Ovary (tissue), 9 donors: ENCODE data around the gene C5orf24. TPM values are rescaled to one million over a fixed set of nuclear protein-coding genes. Genes with fewer than 3 reads are reported as not detected.

Source experiments
- DNase-seq, 5 donors: peaks; one replicate each; pipeline ENCODE4 v3.0.0-alpha.2; 2019 to 2020
- H3K27ac ChIP-seq, 2 donors: fragments of 200-600 bp; one replicate each; pipeline versions ENCODE4 v1.5.1 to v1.8.0; 2019 to 2022
- H3K27me3 ChIP-seq: fragments of 200-600 bp; one replicate; pipeline ENCODE4 v1.8.0; 2022
- H3K36me3 ChIP-seq: fragments of 200-600 bp; sonication (generic); one replicate; pipeline ENCODE4 v1.5.1; 2019
- H3K4me1 ChIP-seq: one replicate; pipeline ENCODE4 v1.8.1; 2013; ENCODE audit warnings: mild to moderate bottlenecking, moderate library complexity; ENCODE audit not compliant: insufficient read depth
- H3K4me3 ChIP-seq: fragments of 200-600 bp; sonication (generic); one replicate; pipeline ENCODE4 v1.5.1; 2017
- H3K9me3 ChIP-seq, 2 donors: fragments of 200-600 bp in 1 of 2; sonication (generic) in 1 of 2; one replicate each; pipeline versions ENCODE4 v1.5.1 to v1.8.1; 2013 to 2019; ENCODE audit warnings: mild to moderate bottlenecking in 1 of 2, moderate library complexity in 1 of 2
- EP300 ChIP-seq: sonication (generic); formaldehyde crosslinking; IDR thresholded peaks from one replicate; pipeline ENCODE4 v1.6.1; 2017; ENCODE audit warnings: antibody characterized with exemption
- POLR2A ChIP-seq: fragments of 450-650 bp; IDR thresholded peaks from one replicate; pipeline ENCODE4 v1.6.1; 2017; ENCODE audit warnings: antibody characterized with exemption, mild to moderate bottlenecking, moderate library complexity
- WGBS, 3 donors: extraction: QIAGEN DNeasy Blood & Tissue Kit in 1 of 3; methylation state at CpG; one replicate each; pipeline versions ENCODE4 v1.1.5 to v1.1.7; 2013 to 2017; 5-methylcytosine and 5-hydroxymethylcytosine counted together
- intact Hi-C, 4 donors: fragments of 100-400 bp; cut with DNase I; formaldehyde crosslinking; loops; one replicate each; pipeline versions ENCODE4 v1.11.0 to v1.15.1; 2022 to 2023
- polyA plus RNA-seq, 2 donors: library from polyadenylated mRNA; stranded (reverse); fragments of 200-250 nt in 1 of 2; fragments of 350-450 nt in 1 of 2; fragmentation: Illumina TruSeq in 1 of 2; extraction: RNeasy Lipid Tissue Mini Kit (QIAGEN cat#74804) in 1 of 2; gene quantifications; one replicate each; pipeline ENCODE4 v1.2.3, GENCODE V29; 2013 to 2014
- total RNA-seq, 7 donors: library from RNA; depleted of rRNA in 2 of 7; stranded (reverse); fragments of >200 nt in 2 of 7; fragmentation: NEBNext Ultra II Directional in 3 of 7; extraction: Animal tissue kit (Norgen Biotek cat#: 25700) in 3 of 7; gene quantifications; one replicate each; pipeline versions ENCODE4 v1.1.0 to v1.2.4, GENCODE V29; 2016 to 2023
- TF ChIP-seq, protein P1 (sequence below), 3 donors: fragments of 450-650 bp in 2 of 3; fragments of 200-600 bp in 1 of 3; IDR thresholded peaks; one replicate each; pipeline versions ENCODE4 v1.5.1 to v1.8.0; 2016 to 2022; ENCODE audit warnings: antibody characterized with exemption in 3 of 3, mild to moderate bottlenecking in 1 of 3
- donor health status: DM: no; HTN: no; CAD: no; lungs with moderate emphysema.
- donor health status: DM: no; HTN: no; CAD: no.
- donor health status: Bipolar disorder and iron deficiency.
- donor health status: DM: yes; HTN: yes; CAD: no.
- donor health status: DM: no; HTN: no; CAD: no.
- donor health status: DM: yes; HTN: yes; CAD: no.

The C5orf24 gene
- total and polyA plus RNA-seq, 9 donors: 20.0 to 46.8 (median 36.3) TPM

DNA sequence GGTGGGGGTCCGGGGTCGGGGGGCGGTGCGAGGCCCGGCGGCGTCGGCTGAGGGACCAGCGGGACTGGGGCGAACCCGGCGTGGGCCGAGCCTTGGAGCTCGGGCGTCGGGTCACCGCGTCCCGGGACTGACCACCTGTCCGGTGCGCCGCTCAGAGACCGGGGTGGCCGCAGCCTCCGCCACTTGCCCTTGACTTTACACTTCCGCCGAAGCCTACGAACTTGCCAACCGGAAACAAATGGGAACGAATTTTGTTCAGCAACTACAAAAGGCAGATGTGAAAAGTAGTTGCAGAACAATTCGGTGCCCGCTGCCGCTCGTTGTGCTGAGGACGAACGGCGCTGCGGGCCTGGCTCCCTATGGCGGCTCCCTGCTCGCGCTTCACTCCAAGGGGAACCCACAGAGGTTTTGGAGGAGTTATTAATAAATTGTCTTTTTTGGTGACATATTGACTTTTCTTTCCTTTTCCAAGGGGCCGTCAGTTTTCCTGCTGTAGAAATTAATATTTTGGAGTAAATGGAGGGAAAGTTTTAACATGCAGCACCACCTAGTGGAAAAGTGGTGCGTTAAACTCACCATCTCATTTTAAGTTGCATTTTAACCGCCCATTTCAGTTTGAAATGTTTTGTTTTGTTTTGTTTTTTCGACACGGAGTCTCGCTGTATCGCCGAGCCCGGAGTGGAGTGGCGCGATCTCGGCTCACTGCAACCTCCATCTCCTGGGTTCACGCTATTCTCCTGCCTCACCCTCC is 59.7 kb downstream of the C5orf24 start:
- Histone ChIP-seq H3K9me3 (no peaks in the 10 kb centered on the region), H3K27ac (peak overlapping the region; percentile 91 to 100), H3K4me3 (peak overlapping the region; percentile 92), H3K27me3 (no peaks in the 10 kb centered on the region), H3K4me1 (peaks cover 2% of the 10 kb centered on the region), H3K36me3 (no peaks in the 10 kb centered on the region)
- TF ChIP-seq POLR2A: no peak
- TF ChIP-seq, protein P1, sequence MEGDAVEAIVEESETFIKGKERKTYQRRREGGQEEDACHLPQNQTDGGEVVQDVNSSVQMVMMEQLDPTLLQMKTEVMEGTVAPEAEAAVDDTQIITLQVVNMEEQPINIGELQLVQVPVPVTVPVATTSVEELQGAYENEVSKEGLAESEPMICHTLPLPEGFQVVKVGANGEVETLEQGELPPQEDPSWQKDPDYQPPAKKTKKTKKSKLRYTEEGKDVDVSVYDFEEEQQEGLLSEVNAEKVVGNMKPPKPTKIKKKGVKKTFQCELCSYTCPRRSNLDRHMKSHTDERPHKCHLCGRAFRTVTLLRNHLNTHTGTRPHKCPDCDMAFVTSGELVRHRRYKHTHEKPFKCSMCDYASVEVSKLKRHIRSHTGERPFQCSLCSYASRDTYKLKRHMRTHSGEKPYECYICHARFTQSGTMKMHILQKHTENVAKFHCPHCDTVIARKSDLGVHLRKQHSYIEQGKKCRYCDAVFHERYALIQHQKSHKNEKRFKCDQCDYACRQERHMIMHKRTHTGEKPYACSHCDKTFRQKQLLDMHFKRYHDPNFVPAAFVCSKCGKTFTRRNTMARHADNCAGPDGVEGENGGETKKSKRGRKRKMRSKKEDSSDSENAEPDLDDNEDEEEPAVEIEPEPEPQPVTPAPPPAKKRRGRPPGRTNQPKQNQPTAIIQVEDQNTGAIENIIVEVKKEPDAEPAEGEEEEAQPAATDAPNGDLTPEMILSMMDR (IDR thresholded peaks at IDR 0.05): peak; percentile 60 to 72 (median 65)
- WGBS, 3 donors: 0 to 1% (median 0%) methylated on average over 32 to 54 of the region's 54 CpGs
- peak in 4 of 5 donors; percentile 26 to 65 (median 47) for DNase-seq
- intact Hi-C loops: loop anchor here in 2 of 4 donors (2.0 to 10.0 kb wide), 3 partner anchors 59 to 163 kb away; no protein-coding TSS in a partner anchor

DNA sequence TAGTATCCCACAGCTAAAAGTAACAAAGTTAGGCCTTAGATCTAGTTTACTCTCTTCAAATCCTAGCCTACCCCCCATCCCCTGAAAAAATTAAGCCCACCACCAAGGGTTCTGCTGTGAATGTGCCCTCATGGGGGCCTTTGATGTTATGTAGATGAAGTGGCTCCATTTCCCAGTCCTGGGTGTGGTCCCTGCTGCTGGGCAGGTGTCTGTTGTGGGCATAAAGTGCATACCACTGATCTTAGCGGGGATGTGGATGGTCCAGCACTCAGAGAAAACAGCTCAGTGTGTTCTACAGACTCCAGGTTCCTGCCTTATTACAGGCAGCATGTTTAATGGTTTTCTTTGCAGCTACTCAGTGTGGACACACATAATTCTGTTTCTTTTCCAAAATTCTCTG is 61.0 kb downstream of the C5orf24 start:
- intact Hi-C loops: loop anchor here in 2 of 4 donors (5.0 to 10.0 kb wide), 2 partner anchors 162 to 165 kb away; no protein-coding TSS in a partner anchor
- TF ChIP-seq, protein P1 (IDR thresholded peaks at IDR 0.05): no peak
- TF ChIP-seq POLR2A (no peak), EP300 (no peak)
- DNase-seq: no peak
- Histone ChIP-seq H3K27ac (no peak overlapping the region), H3K4me1 (peaks cover 2% of the 10 kb centered on the region), H3K27me3 (no peaks in the 10 kb centered on the region), H3K4me3 (no peak overlapping the region), H3K9me3 (no peaks in the 10 kb centered on the region), H3K36me3 (no peaks in the 10 kb centered on the region)
- WGBS, 3 donors: 83 to 96% (median 91%) methylated on average over 1 of the region's 1 CpG

Other genes with a start within 250 kb of the C5orf24 start
- 10 to 100 TPM; 19.0 to 56.3 (median 41.8) TPM for gene SAR1B, start 213.1 kb upstream of the C5orf24 start, total RNA-seq
- 10 to 100 TPM; 10.5 to 31.3 TPM for gene SAR1B, start 213.1 kb upstream of the C5orf24 start, polyA plus RNA-seq
- gene SEC24A, start 197.2 kb upstream of the C5orf24 start, total RNA-seq: 10 to 100 TPM; 11.2 to 22.3 (median 17.5) TPM
- 10 to 100 TPM in 1 of 2 donors, 1 to 10 TPM in 1; 5.0 to 11.6 TPM for gene SEC24A, start 197.2 kb upstream of the C5orf24 start, polyA plus RNA-seq
- 10 to 100 TPM; 40.6 to 78.5 (median 65.3) TPM for gene CAMLG, start 107.4 kb upstream of the C5orf24 start, total RNA-seq
- 10 to 100 TPM; 84.6 to 91.9 TPM for gene CAMLG, start 107.4 kb upstream of the C5orf24 start, polyA plus RNA-seq
- gene DDX46, start 87.2 kb upstream of the C5orf24 start, total RNA-seq: 10 to 100 TPM; 27.4 to 54.7 (median 41.1) TPM
- gene DDX46, start 87.2 kb upstream of the C5orf24 start, polyA plus RNA-seq: 10 to 100 TPM; 17.8 to 37.1 TPM
- 10 to 100 TPM; 55.3 to 75.0 (median 70.9) TPM for gene TXNDC15, start 28.4 kb downstream of the C5orf24 start, total RNA-seq
- 100 to 1,000 TPM in 1 of 2 donors, 10 to 100 TPM in 1; 77.9 to 150 TPM for gene TXNDC15, start 28.4 kb downstream of the C5orf24 start, polyA plus RNA-seq
- 10 to 100 TPM in 3 of 7 donors, 1 to 10 TPM in 4; 5.7 to 13.1 (median 9.5) TPM for gene PCBD2, start 59.2 kb downstream of the C5orf24 start, total RNA-seq
- 1 to 10 TPM; 4.5 to 8.2 TPM for gene PCBD2, start 59.2 kb downstream of the C5orf24 start, polyA plus RNA-seq
- gene CATSPER3, start 121.9 kb downstream of the C5orf24 start, total RNA-seq: under 1 TPM; 0.36 to 0.85 (median 0.63) TPM
- under 1 TPM; 0.45 to 0.57 TPM for gene CATSPER3, start 121.9 kb downstream of the C5orf24 start, polyA plus RNA-seq
- gene PITX1, start 188.3 kb downstream of the C5orf24 start, total RNA-seq: 1 to 10 TPM in 2 of 7 donors, under 1 TPM in 4, not detected in 1; 0.11 to 3.1 (median 0.76) TPM
- under 1 TPM; 0.12 to 0.45 TPM for gene PITX1, start 188.3 kb downstream of the C5orf24 start, polyA plus RNA-seq